HG02870 (cell line): Measurements from ENCODE around the gene E2F6.
A peak's percentile ranks its signal among the peaks of the same experiment; 100 is the strongest.

ENCODE experiments used
- ATAC-seq: cut with Tn5 transposase; IDR thresholded peaks from one replicate; pipeline ENCODE4 v1.9.1; 2021; ENCODE audit warnings: mild to moderate bottlenecking, moderate library complexity; ENCODE audit not compliant: unreplicated experiment

E2F6 gene

GRCh38 chr2:11493282-11493681 is 27.3 kb upstream of the E2F6 start:
- no peak for ATAC-seq

DNA sequence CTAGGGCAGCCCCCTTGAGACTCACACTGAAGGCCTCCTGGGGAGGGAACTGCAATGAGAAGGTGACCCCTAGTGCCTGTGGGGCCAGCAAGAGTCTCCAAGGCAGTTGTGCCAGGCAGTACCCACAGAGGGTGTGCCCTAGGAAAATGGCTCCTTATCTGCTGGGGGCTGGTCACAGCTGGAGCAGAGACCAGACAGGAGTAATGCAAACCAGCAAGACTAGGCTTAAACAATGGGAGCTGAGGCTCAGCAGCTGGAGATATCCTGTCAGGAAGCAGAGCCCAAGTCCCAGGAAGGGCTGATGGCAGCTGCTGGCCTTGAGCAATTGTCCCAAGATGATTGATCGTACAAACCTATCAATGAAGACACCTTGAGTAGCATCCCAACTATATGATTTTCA is 26.8 kb upstream of the E2F6 start:
- ATAC-seq: no peak

- ATAC-seq: no peak
These were observed 26.3 kb upstream of the E2F6 start for GRCh38 chr2:11492244-11492643.

DNA sequence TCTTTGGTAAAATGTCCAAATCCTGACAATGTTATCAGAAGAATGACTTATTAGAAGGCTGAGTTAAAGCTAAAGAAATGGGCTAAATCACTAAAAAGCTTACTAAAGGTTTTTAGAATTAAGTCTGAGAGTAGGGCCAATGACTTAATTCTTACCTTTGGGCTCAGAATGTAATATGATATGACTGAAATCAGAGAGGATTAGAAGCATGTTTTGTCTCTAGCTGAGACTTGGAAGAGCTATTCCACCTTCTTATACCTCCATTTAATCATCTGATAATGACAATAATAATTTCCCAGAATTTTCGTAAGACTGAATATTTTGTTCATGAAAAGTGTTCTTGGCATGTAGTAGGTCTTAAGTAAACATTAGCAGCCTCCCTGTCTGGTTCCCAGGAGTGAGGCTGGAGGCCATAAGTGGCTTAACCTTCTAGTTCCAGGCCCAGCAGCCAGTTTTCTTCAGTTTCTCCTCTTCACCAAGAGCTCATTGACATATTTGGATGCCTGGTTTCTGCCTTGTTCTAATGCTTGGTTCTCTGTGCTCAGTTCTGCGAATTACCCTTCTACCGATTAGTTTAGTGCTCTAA is 25.5 kb upstream of the E2F6 start:
- ATAC-seq: no peak

DNA sequence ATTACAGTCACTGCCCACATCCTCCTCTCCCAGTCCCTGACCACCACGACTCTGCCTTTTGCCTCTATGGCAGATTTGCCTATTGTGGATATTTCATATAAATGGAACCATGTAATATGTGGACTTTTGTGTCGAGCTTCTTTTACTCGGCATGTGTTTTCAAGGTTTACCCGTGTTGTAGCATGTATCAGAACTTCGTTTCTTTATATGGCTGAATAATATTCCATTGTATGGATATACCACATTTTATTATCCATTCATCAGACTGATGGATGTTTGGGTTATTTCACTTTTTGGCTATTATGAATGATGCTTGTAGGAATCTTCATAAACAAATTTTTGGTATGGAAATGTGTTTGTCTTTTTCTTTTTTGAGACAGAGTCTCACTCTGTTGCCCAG is 24.2 kb upstream of the E2F6 start:
- ATAC-seq: no peak

DNA sequence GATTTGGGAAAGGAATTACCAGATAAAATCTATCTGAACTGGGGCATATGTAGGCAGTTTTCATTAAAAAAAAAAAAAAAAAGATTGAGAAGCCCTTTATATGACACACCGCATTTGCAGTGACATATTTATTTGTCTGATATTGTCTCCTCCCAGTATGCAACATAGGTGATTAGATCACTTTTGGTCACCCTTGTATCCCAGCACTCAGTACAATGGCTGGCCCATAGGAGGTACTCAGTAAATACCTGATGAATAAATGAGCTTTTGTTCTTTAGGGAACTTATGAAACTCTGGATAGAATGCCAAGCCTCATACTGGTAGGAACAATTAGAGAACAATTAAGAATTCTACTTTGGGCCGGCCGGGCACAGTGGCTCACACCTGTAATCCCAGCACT is 22.8 kb upstream of the E2F6 start:
- no peak for ATAC-seq

- ATAC-seq: no peak
These were observed 18.1 kb upstream of the E2F6 start for GRCh38 chr2:11483806-11484617.

GRCh38 chr2:11482473-11483035 is 16.6 kb upstream of the E2F6 start:
- no peak for ATAC-seq

DNA sequence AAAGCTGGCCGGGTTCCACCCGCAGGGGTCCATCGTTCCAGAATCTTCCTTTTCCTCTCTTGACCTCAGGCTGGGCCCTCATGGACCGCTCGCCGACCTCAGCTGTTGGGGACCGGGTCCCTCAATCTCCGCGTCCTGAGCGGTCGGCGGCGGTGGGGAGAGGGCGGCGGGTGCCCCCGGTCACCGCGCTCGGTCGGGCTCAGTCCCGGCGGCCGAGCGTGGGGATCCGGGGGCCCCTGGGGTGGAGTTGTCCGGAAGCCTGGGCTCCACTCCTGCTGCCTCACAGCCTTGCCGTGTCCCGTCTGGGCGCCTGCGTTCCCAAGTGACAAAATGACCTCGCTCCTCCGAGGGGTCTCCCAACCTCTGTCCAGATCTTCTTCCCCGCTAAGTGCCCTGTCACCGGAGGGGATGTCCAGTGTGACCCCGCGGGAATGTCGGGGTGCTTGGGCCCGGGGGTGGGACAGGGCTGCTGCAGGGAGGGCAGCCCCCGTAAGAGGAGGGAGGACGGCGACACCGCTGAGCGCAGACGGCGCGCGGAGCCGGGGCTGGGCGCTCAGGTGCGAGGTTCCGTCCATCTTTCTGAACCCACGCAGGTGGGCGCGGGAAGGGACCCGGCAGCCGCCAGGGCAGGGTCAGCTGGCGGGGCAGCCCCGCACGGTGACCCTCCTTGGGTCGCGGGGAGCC is 16.0 kb upstream of the E2F6 start:
- ATAC-seq: no peak

- ATAC-seq: no peak
These were observed 15.4 kb upstream of the E2F6 start for GRCh38 chr2:11481426-11481788.

- no peak for ATAC-seq
These were observed 14.9 kb upstream of the E2F6 start for GRCh38 chr2:11480859-11481258.

- ATAC-seq: no peak
These were observed 14.4 kb upstream of the E2F6 start for GRCh38 chr2:11480406-11480805.

GRCh38 chr2:11478899-11479605 is 13.1 kb upstream of the E2F6 start:
- no peak for ATAC-seq

GRCh38 chr2:11477994-11478393 is 12.0 kb upstream of the E2F6 start:
- no peak for ATAC-seq

DNA sequence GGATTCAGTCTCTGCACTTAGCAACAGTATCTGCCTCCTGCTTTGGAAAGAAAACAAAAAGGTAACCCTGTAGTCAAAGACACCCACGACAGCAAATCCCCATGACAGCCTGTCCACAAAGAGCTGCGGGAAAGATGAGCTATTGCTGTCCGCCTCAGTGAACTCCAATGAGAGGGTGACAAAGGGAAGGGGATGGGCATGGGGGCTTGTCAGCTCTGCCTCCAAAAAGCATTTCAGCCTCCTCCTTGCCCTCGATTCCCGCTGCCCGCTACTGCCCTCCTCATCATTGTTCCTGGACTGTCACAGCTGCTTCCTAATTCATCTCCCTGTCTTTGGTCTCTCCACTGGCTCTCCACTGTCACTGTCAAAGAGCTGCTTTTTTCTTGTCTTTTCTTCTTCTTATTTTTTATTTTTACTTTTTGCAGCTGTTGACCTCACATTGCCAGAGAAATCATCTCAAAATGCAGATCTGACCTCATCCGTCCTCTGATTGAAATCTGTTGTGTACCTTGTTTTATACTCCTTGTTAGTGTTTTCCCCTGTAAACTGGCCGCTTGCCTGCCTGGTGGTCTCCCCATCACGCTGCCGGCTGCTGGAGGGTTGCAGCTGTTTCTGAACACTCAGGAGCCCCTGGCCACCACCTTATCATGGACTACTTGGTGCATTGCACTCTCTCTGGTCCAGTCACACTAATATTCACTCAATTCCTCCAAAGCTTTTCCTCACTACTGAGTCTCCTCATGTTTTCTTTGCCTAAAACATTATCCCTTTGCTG is 7.9 kb upstream of the E2F6 start:
- ATAC-seq: no peak

- no peak for ATAC-seq
These were observed 1.8 kb upstream of the E2F6 start for GRCh38 chr2:11467749-11468148.

- ATAC-seq: no peak
These were observed 1.2 kb upstream of the E2F6 start for GRCh38 chr2:11467129-11467649.

DNA sequence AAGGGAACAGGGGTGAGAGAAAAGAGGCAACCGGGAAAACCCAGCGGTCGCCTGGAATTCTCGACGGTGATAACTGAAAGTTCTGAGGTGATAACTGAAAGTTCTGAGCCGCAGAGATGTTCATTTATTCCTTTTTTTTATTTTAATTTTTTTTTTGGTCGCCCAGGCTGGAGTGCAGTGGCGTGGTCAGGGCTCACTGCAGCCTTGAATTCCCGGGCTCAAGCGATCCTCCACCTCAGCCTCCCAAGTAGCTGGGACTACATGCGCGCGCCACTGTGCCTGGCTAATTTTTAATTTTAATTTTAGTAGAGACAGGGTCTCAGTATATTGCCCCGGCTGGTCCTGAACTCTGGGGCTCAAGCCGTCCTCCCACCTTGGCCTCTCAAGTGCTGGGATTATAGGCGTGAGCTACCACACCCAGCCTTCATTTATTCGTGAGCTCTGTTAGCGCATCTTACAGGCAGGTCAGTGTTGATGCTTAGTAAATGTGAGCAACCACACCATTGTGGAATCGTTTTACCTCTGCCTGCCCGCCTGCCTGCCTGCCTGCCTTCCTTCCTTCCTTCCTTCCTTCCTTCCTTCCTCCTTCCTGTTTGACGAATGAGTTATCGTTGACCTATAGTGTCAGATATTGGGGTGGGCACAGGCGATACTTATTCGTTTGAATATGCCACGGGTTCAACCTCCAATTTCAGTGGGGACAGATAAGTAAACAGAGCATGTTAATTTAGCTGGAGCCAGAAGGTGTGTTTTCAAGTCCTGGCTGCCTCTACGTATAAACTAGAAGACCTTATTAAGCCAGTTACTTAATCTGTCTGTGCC is 557 bp upstream of the E2F6 start:
- ATAC-seq: peak; percentile 24

DNA sequence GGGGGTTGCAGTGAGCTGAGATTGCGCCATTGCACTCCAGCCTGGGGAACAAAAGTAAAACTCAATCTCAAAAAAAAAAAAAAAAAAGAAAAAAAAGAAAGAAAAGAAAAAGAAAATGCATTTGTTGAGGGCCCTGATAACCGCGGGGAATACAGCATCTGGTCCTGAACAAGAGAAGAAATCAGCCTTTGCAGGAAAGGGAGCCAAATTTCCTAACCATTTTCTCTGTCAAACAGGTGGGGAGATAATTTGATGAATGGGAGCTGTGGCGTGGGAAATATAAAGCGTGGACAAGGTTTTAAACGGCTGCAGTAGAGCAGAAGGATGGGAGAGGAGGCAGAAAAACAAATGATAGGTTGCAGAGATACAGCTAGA is 864 bp downstream of the E2F6 start:
- ATAC-seq: no peak
